ENCODE data around the gene MT2A. TPM values are rescaled to one million over a fixed set of nuclear protein-coding genes. Genes with fewer than 3 reads are reported as not detected.

The MT2A gene
- total RNA-seq, 1 donor from 2014 or later = 139 TPM

- no peak for TF ChIP-seq CTCF (IDR thresholded peaks at IDR 0.05; ENCODE audit: insufficient read depth, low read length, poor library complexity, severe bottlenecking)
- no peak for DNase-seq (ENCODE audit: low read depth)
- no peak overlapping the region for H3K4me3 ChIP-seq (ENCODE audit: low read depth, low read length)
These were observed 5.3 kb downstream of the MT2A start for GRCh38 chr16:56613706-56614105.

GRCh38 chr16:56614549-56614991, 6.2 kb downstream of the MT2A start:
- DNase-seq (ENCODE audit: low read depth) = peak; percentile 93
- TF ChIP-seq CTCF (IDR thresholded peaks at IDR 0.05; ENCODE audit: insufficient read depth, low read length, poor library complexity, severe bottlenecking) = no peak
- no peaks in the 10 kb centered on the region for H3K36me3 ChIP-seq (ENCODE audit: control insufficient read depth, insufficient read depth, low read length)
- no peak overlapping the region for H3K4me3 ChIP-seq (ENCODE audit: low read depth, low read length)
- H3K27me3 ChIP-seq (ENCODE audit: control insufficient read depth, insufficient read depth, low read length) = no peaks in the 10 kb centered on the region

More at GRCh38 chr16:56613706-56614105, 5.3 kb downstream of the MT2A start:
- no peaks in the 10 kb centered on the region for H3K27me3 ChIP-seq (ENCODE audit: control insufficient read depth, insufficient read depth, low read length)
- H3K36me3 ChIP-seq (ENCODE audit: control insufficient read depth, insufficient read depth, low read length) = no peaks in the 10 kb centered on the region

- no peak overlapping the region for H3K4me3 ChIP-seq (ENCODE audit: low read depth, low read length)
- no peak for TF ChIP-seq CTCF (IDR thresholded peaks at IDR 0.05; ENCODE audit: insufficient read depth, low read length, poor library complexity, severe bottlenecking)
- no peak for DNase-seq (ENCODE audit: low read depth)
- H3K36me3 ChIP-seq (ENCODE audit: control insufficient read depth, insufficient read depth, low read length) = no peaks in the 10 kb centered on the region
- H3K27me3 ChIP-seq (ENCODE audit: control insufficient read depth, insufficient read depth, low read length) = no peaks in the 10 kb centered on the region
These were observed 7.0 kb downstream of the MT2A start for GRCh38 chr16:56615353-56615752.

GRCh38 chr16:56616608-56617211, 8.3 kb downstream of the MT2A start:
- Histone ChIP-seq H3K4me3 (ENCODE audit: low read depth, low read length) (peak overlapping the region; percentile 35), H3K27me3 (ENCODE audit: control insufficient read depth, insufficient read depth, low read length) (no peaks in the 10 kb centered on the region), H3K36me3 (ENCODE audit: control insufficient read depth, insufficient read depth, low read length) (no peaks in the 10 kb centered on the region)
- TF ChIP-seq CTCF (IDR thresholded peaks at IDR 0.05; ENCODE audit: insufficient read depth, low read length, poor library complexity, severe bottlenecking) = no peak
- DNase-seq (ENCODE audit: low read depth) = no peak

GRCh38 chr16:56617212-56618085, 9.1 kb downstream of the MT2A start:
- TF ChIP-seq CTCF (IDR thresholded peaks at IDR 0.05; ENCODE audit: insufficient read depth, low read length, poor library complexity, severe bottlenecking) = no peak
- H3K27me3 ChIP-seq (ENCODE audit: control insufficient read depth, insufficient read depth, low read length) = no peaks in the 10 kb centered on the region
- peak overlapping the region; percentile 35 for H3K4me3 ChIP-seq (ENCODE audit: low read depth, low read length)
- DNase-seq (ENCODE audit: low read depth) = no peak
- no peaks in the 10 kb centered on the region for H3K36me3 ChIP-seq (ENCODE audit: control insufficient read depth, insufficient read depth, low read length)
